Mammary epithelial cell (primary cell): Measurements from ENCODE around the gene ERO1A.

Experiments
- EZH2 ChIP-seq: IDR thresholded peaks from 2 replicates; pipeline ENCODE4 v1.6.1; 2012; ENCODE audit warnings: low read length, inconsistent platforms, borderline replicate concordance
- TF ChIP-seq, protein P1 (sequence below), 2 donors: IDR thresholded peaks in 1 of 2; conservative IDR thresholded peaks in 1 of 2; 2 replicates each; pipeline ENCODE4 v1.5.1; 2011 to 2012; ENCODE audit warnings: inconsistent platforms in 2 of 2, low read length in 2 of 2, mild to moderate bottlenecking in 2 of 2, control low read depth in 1 of 2, low read depth in 1 of 2; ENCODE audit not compliant: insufficient read depth in 1 of 2; ENCODE audit errors: extremely low read depth in 1 of 2

DNA sequence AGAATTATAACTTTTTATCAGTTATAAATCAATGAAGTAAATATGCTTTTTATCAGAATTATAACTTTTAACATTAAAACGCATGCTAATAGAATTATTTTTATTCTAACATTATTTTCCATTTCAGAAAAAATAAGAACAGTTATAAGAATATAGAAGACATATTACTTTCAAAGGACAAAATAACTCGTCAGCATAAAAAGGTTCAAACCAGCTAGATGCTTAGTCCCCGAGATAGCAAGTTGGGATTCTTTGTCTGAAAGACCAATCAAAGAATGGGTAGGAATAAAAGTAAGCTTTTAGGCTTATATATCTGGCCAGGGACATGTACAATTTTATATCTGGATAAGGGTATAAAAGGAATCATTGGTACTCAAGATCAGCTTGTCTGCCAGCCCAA lies 76.8 kb downstream of the ERO1A start:
- TF ChIP-seq, protein P1, sequence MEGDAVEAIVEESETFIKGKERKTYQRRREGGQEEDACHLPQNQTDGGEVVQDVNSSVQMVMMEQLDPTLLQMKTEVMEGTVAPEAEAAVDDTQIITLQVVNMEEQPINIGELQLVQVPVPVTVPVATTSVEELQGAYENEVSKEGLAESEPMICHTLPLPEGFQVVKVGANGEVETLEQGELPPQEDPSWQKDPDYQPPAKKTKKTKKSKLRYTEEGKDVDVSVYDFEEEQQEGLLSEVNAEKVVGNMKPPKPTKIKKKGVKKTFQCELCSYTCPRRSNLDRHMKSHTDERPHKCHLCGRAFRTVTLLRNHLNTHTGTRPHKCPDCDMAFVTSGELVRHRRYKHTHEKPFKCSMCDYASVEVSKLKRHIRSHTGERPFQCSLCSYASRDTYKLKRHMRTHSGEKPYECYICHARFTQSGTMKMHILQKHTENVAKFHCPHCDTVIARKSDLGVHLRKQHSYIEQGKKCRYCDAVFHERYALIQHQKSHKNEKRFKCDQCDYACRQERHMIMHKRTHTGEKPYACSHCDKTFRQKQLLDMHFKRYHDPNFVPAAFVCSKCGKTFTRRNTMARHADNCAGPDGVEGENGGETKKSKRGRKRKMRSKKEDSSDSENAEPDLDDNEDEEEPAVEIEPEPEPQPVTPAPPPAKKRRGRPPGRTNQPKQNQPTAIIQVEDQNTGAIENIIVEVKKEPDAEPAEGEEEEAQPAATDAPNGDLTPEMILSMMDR (conservative IDR thresholded peaks at IDR 0.05 in 1 of 2, IDR thresholded peaks at IDR 0.05 in 1 of 2; ENCODE audit: extremely low read depth in 1 of 2, insufficient read depth in 1 of 2, low read depth in 1 of 2, low read length in 2 of 2), result no peak
- no peak for TF ChIP-seq EZH2
